H9 (cell line): ENCODE data around the gene TGM4. TPM values are rescaled to one million over a fixed set of nuclear protein-coding genes. Genes with fewer than 3 reads are reported as not detected.

Experiments
- DNase-seq: peaks from one replicate; pipeline ENCODE4 v3.0.0-alpha.2; 2017
- H2AFZ ChIP-seq: one replicate; pipeline ENCODE4 v1.6.1; 2013; ENCODE audit warnings: mild to moderate bottlenecking, low read length, control low read depth, moderate library complexity
- H2AK5ac ChIP-seq: 2 replicates; pipeline ENCODE4 v1.6.1; 2013; ENCODE audit warnings: low read length, control low read depth, mixed read lengths; ENCODE audit not compliant: insufficient read length
- H2BK120ac ChIP-seq: one replicate; pipeline ENCODE4 v1.6.1; 2013; ENCODE audit warnings: low read depth, mild to moderate bottlenecking, low read length, control low read depth, inconsistent platforms; ENCODE audit not compliant: poor library complexity, severe bottlenecking
- H2BK12ac ChIP-seq: 2 replicates; pipeline ENCODE4 v1.6.1; 2013; ENCODE audit warnings: low read length, control low read depth, mixed read lengths, low read depth; ENCODE audit not compliant: insufficient read length
- H2BK15ac ChIP-seq: 2 replicates; pipeline ENCODE4 v1.6.1; 2013; ENCODE audit warnings: low read depth, low read length, control low read depth
- H2BK20ac ChIP-seq: one replicate; pipeline ENCODE4 v1.6.1; 2013; ENCODE audit warnings: low read depth, mild to moderate bottlenecking, low read length, control low read depth, inconsistent platforms; ENCODE audit not compliant: poor library complexity, severe bottlenecking
- H2BK5ac ChIP-seq: 2 replicates; pipeline ENCODE4 v1.6.1; 2013; ENCODE audit warnings: low read length, control low read depth, mixed read lengths; ENCODE audit not compliant: insufficient read length
- H3K14ac ChIP-seq: 2 replicates; pipeline ENCODE4 v1.6.1; 2013; ENCODE audit warnings: low read length, control low read depth; ENCODE audit not compliant: insufficient read depth
- H3K18ac ChIP-seq: 2 replicates; pipeline ENCODE4 v1.6.1; 2013; ENCODE audit warnings: low read depth, mild to moderate bottlenecking, mixed read lengths, low read length, control low read depth; ENCODE audit not compliant: insufficient read length
- H3K23ac ChIP-seq: 2 replicates; pipeline ENCODE4 v1.6.1; 2013; ENCODE audit warnings: low read length, control low read depth, mixed read lengths, low read depth; ENCODE audit not compliant: insufficient read length
- H3K23me2 ChIP-seq: 2 replicates; pipeline ENCODE4 v1.6.1; 2013; ENCODE audit warnings: low read depth, mild to moderate bottlenecking, mixed read lengths, low read length, control low read depth; ENCODE audit not compliant: insufficient read length, poor library complexity, severe bottlenecking
- H3K27ac ChIP-seq: 2 replicates; pipeline ENCODE4 v1.5.1; 2013; ENCODE audit warnings: low read length, control low read depth, mixed read lengths, low read depth; ENCODE audit not compliant: insufficient read length
- H3K27me3 ChIP-seq: 2 replicates; pipeline ENCODE4 v1.6.1; 2013; ENCODE audit warnings: low read length, control low read depth, inconsistent platforms; ENCODE audit not compliant: insufficient read depth
- H3K4ac ChIP-seq: 2 replicates; pipeline ENCODE4 v1.6.1; 2013; ENCODE audit warnings: low read depth, mild to moderate bottlenecking, control low read depth, inconsistent platforms, low read length, moderate library complexity
- H3K4me1 ChIP-seq: 2 replicates; pipeline ENCODE4 v1.6.1; 2013; ENCODE audit warnings: low read length, control low read depth, inconsistent platforms; ENCODE audit not compliant: insufficient read depth
- H3K4me2 ChIP-seq: 2 replicates; pipeline ENCODE4 v1.6.1; 2013; ENCODE audit warnings: low read length, control low read depth, mixed read lengths; ENCODE audit not compliant: insufficient read length, insufficient read depth
- H3K56ac ChIP-seq: 2 replicates; pipeline ENCODE4 v1.6.1; 2013; ENCODE audit warnings: low read depth, mild to moderate bottlenecking, mixed read lengths, low read length, control low read depth; ENCODE audit not compliant: insufficient read length
- H3K79me1 ChIP-seq: 2 replicates; pipeline ENCODE4 v1.6.1; 2013; ENCODE audit warnings: low read depth, mild to moderate bottlenecking, moderate library complexity, low read length, control low read depth, inconsistent platforms; ENCODE audit not compliant: insufficient read depth, poor library complexity, severe bottlenecking
- H3K79me2 ChIP-seq: 2 replicates; pipeline ENCODE4 v1.6.1; 2013; ENCODE audit warnings: low read length, control low read depth, inconsistent platforms; ENCODE audit not compliant: insufficient read depth
- H3K9ac ChIP-seq: 2 replicates; pipeline ENCODE4 v1.6.1; 2013; ENCODE audit warnings: low read length, control low read depth, mixed read lengths; ENCODE audit not compliant: insufficient read length; ENCODE audit errors: extremely low read depth
- H3K9me3 ChIP-seq: one replicate; pipeline ENCODE4 v1.6.1; 2013; ENCODE audit warnings: low read depth, low read length, inconsistent platforms; ENCODE audit not compliant: control insufficient read depth
- H3T11ph ChIP-seq: one replicate; pipeline ENCODE4 v1.6.1; 2013; ENCODE audit warnings: mild to moderate bottlenecking, low read length, control low read depth, inconsistent platforms
- H4K20me1 ChIP-seq: one replicate; pipeline ENCODE4 v1.6.1; 2013; ENCODE audit not compliant: control insufficient read depth, insufficient read length, insufficient read depth
- H4K5ac ChIP-seq: 2 replicates; pipeline ENCODE4 v1.6.1; 2013; ENCODE audit warnings: low read depth, mild to moderate bottlenecking, mixed read lengths, low read length, control low read depth; ENCODE audit not compliant: insufficient read length
- H4K8ac ChIP-seq: replicated peaks from 2 replicates; pipeline ENCODE4 v1.6.1; 2013; ENCODE audit warnings: low read length, control low read depth, mixed read lengths, low read depth; ENCODE audit not compliant: insufficient read length
- H4K91ac ChIP-seq: 2 replicates; pipeline ENCODE4 v1.6.1; 2013; ENCODE audit warnings: low read depth, mild to moderate bottlenecking, moderate library complexity, mixed read lengths, low read length, control low read depth; ENCODE audit not compliant: insufficient read length
- H3K27ac Mint-ChIP-seq, 3 experiments: 2 replicates in 2 of 3; 3 replicates in 1 of 3; pipeline ENCODE4 v1.8.0; 2020 to 2021; ENCODE audit warnings: mixed read lengths in 3 of 3, mild to moderate bottlenecking in 1 of 3, moderate library complexity in 1 of 3
- H3K27me3 Mint-ChIP-seq: 2 replicates; pipeline ENCODE4 v1.8.0; 2021; ENCODE audit warnings: low read depth, mild to moderate bottlenecking, moderate library complexity, mixed read lengths
- H3K36me3 Mint-ChIP-seq, 3 experiments: 2 replicates in 2 of 3; 3 replicates in 1 of 3; pipeline ENCODE4 v1.8.0; 2020 to 2021; ENCODE audit warnings: low read depth in 3 of 3, mixed read lengths in 3 of 3; ENCODE audit not compliant: insufficient read depth in 1 of 3
- H3K4me1 Mint-ChIP-seq, 2 experiments: 2 replicates each; pipeline ENCODE4 v1.8.0; 2020; ENCODE audit warnings: mixed read lengths in 2 of 2
- H3K4me3 Mint-ChIP-seq, 2 experiments: 2 replicates in 1 of 2; 3 replicates in 1 of 2; pipeline ENCODE4 v1.8.0; 2020 to 2021; ENCODE audit warnings: mild to moderate bottlenecking in 2 of 2, mixed read lengths in 2 of 2, moderate library complexity in 1 of 2
- H3K9me3 Mint-ChIP-seq, 2 experiments: 2 replicates in 1 of 2; 3 replicates in 1 of 2; pipeline ENCODE4 v1.8.0; 2020; ENCODE audit warnings: mild to moderate bottlenecking in 2 of 2, mixed read lengths in 2 of 2, moderate library complexity in 1 of 2
- WGBS: extraction: QIAGEN DNeasy Blood & Tissue Kit; methylation state at CpG from one replicate; pipeline ENCODE4 v1.1.7; 2013; ENCODE audit warnings: missing lambda C conversion rate, low lambda C conversion rate, mixed read lengths; ENCODE audit not compliant: insufficient read length; ENCODE audit errors: extremely low coverage; 5-methylcytosine and 5-hydroxymethylcytosine counted together
- total RNA-seq: library from RNA; stranded (reverse); gene quantifications from 2 replicates; pipeline ENCODE4 v1.2.1, GENCODE V29; 2021
- TF ChIP-seq, protein P1 (sequence below): fragments of 200-600 bp; sonication (generic); conservative IDR thresholded peaks from 3 replicates; pipeline ENCODE4 v1.8.0; 2021; ENCODE audit warnings: antibody characterized with exemption, mild to moderate bottlenecking

The TGM4 gene
- total RNA-seq, 1 experiment from 2014 or later: not detected

GRCh38 chr3:44865272-44866035 is 9.0 kb upstream of the TGM4 start:
- Histone ChIP-seq H3K9me3 (no peaks in the 10 kb centered on the region), H3K27me3 (no peaks in the 10 kb centered on the region), H3K23ac (no peak overlapping the region), H3K56ac (no peak overlapping the region), H3K79me1 (no peaks in the 10 kb centered on the region), H4K20me1 (no peaks in the 10 kb centered on the region), H4K8ac (no peak overlapping the region), H2BK20ac (no peak overlapping the region), H3K23me2 (peaks cover 6% of the 10 kb centered on the region), H2BK12ac (no peak overlapping the region), H3K4me2 (no peak overlapping the region), H3T11ph (no peak overlapping the region), H3K4ac (no peak overlapping the region), H2BK15ac (no peak overlapping the region), H3K79me2 (no peaks in the 10 kb centered on the region), H3K4me1 (0 out of 2 replicates have a peak, but pooled peaks cover 2% of the 10 kb centered on the region), H3K14ac (no peak overlapping the region), H4K5ac (no peak overlapping the region), H2BK120ac (no peak overlapping the region), H3K27ac (no peak overlapping the region), H2AFZ (no peak overlapping the region), H3K9ac (no peak overlapping the region), H3K18ac (no peak overlapping the region), H2AK5ac (no peak overlapping the region), H2BK5ac (no peak overlapping the region), H4K91ac (no peak overlapping the region)
- no peaks in the 10 kb centered on the region for H3K27me3 Mint-ChIP-seq
- no peak overlapping the region for H3K27ac Mint-ChIP-seq
- no peak overlapping the region for H3K4me3 Mint-ChIP-seq
- TF ChIP-seq, protein P1, sequence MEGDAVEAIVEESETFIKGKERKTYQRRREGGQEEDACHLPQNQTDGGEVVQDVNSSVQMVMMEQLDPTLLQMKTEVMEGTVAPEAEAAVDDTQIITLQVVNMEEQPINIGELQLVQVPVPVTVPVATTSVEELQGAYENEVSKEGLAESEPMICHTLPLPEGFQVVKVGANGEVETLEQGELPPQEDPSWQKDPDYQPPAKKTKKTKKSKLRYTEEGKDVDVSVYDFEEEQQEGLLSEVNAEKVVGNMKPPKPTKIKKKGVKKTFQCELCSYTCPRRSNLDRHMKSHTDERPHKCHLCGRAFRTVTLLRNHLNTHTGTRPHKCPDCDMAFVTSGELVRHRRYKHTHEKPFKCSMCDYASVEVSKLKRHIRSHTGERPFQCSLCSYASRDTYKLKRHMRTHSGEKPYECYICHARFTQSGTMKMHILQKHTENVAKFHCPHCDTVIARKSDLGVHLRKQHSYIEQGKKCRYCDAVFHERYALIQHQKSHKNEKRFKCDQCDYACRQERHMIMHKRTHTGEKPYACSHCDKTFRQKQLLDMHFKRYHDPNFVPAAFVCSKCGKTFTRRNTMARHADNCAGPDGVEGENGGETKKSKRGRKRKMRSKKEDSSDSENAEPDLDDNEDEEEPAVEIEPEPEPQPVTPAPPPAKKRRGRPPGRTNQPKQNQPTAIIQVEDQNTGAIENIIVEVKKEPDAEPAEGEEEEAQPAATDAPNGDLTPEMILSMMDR: no peak
- no CpG with 5 or more reads among the region's 7 CpGs for WGBS
- H3K36me3 Mint-ChIP-seq: peaks cover 10 to 30% (median 19%) of the 10 kb centered on the region in 3 experiments; a peak in 6 of 7 replicates
- peaks cover 0 to 3% of the 10 kb centered on the region in 2 experiments; a peak in 1 of 5 replicates for H3K9me3 Mint-ChIP-seq
- no peak for DNase-seq
- peaks cover 8% of the 10 kb centered on the region in 2 experiments for H3K4me1 Mint-ChIP-seq
